Endothelial cell of umbilical vein (primary cell): ENCODE data around the gene PRKCZ. TPM values are rescaled to one million over a fixed set of nuclear protein-coding genes. Genes with fewer than 3 reads are reported as not detected.

Experiments
- BruUV-seq: library from RNA; stranded (reverse); fragments of 400-500 nt; replicated peaks from 2 replicates; lab custom pipeline; 2021; lab: Mats Ljungman, UMichigan
- CTCF ChIA-PET: fragments of 300-600, 350-600 bp; sonication (Branson Sonifier 250); formaldehyde crosslinking; loops from one replicate; lab custom pipeline; 2021; ENCODE audit warnings: antibody characterized with exemption, inconsistent platforms; lab: Charles Lee
- POLR2A ChIA-PET: fragments of 300-600, 350-600 bp; sonication (Branson Sonifier 250); formaldehyde crosslinking; loops from one replicate; lab custom pipeline; 2021; ENCODE audit warnings: antibody characterized with exemption, inconsistent platforms; lab: Charles Lee
- DNase-seq: peaks from one replicate; pipeline ENCODE4 v3.0.0-alpha.2; 2011; ENCODE audit warnings: low read depth, low spot score
- FAIRE-seq: peaks from 2 replicates; lab custom pipeline; 2011; peaks lifted over from hg19 to GRCh38; lab: Jason Lieb, UNC
- H2AFZ ChIP-seq: 2 replicates; pipeline ENCODE4 v1.6.0; 2012; ENCODE audit warnings: low read depth, low read length, control low read depth, inconsistent platforms
- H3K27ac ChIP-seq: 2 replicates; pipeline ENCODE4 v1.5.1; 2011; ENCODE audit warnings: low read depth, mild to moderate bottlenecking, control low read depth, low read length, moderate library complexity; ENCODE audit not compliant: insufficient read depth
- H3K27me3 ChIP-seq, 2 experiments: 2 replicates each; pipeline versions ENCODE4 v1.6.0 to v1.6.1; 2011; ENCODE audit warnings: low read length in 2 of 2, mixed read lengths in 1 of 2; ENCODE audit not compliant: control insufficient read depth in 2 of 2, insufficient read depth in 2 of 2
- H3K36me3 ChIP-seq, 2 experiments: 2 replicates in 1 of 2; 3 replicates in 1 of 2; pipeline ENCODE4 v1.5.1; 2011; ENCODE audit warnings: low read length in 2 of 2, mild to moderate bottlenecking in 1 of 2, moderate library complexity in 1 of 2; ENCODE audit not compliant: control insufficient read depth in 2 of 2, insufficient read depth in 2 of 2; ENCODE audit errors: extremely low read depth in 1 of 2
- H3K4me1 ChIP-seq: 3 replicates; pipeline ENCODE4 v1.5.1; 2011; ENCODE audit warnings: mild to moderate bottlenecking, low read length; ENCODE audit not compliant: control insufficient read depth, insufficient read depth; ENCODE audit errors: extremely low read depth
- H3K4me2 ChIP-seq: 2 replicates; pipeline ENCODE4 v1.6.1; 2011; ENCODE audit warnings: low read length, control low read depth, mixed read lengths; ENCODE audit not compliant: insufficient read depth
- H3K4me3 ChIP-seq, 3 experiments: fragments of 200-600 bp in 1 of 3; sonication (generic), shearing (Covaris generic) in 1 of 3; replicated peaks in 1 of 3; 2 replicates each; pipeline ENCODE4 v1.5.1; 2011 to 2016; ENCODE audit warnings: control low read depth in 3 of 3, low read length in 3 of 3, mild to moderate bottlenecking in 2 of 3, inconsistent platforms in 1 of 3, low read depth in 1 of 3, moderate library complexity in 1 of 3; ENCODE audit not compliant: insufficient read depth in 1 of 3
- H3K79me2 ChIP-seq: 2 replicates; pipeline ENCODE4 v1.6.0; 2012; ENCODE audit warnings: low read length, inconsistent platforms; ENCODE audit not compliant: control insufficient read depth, insufficient read depth
- H3K9ac ChIP-seq: replicated peaks from 2 replicates; pipeline ENCODE3; 2011; ENCODE audit warnings: low read length, control low read depth; ENCODE audit not compliant: insufficient read depth; ENCODE audit errors: extremely low read depth
- H3K9me1 ChIP-seq: replicated peaks from 3 replicates; pipeline ENCODE4 v1.6.0; 2011; ENCODE audit warnings: mild to moderate bottlenecking, low read length; ENCODE audit not compliant: control insufficient read depth, insufficient read depth; ENCODE audit errors: extremely low read depth
- H3K9me3 ChIP-seq: replicated peaks from 2 replicates; pipeline ENCODE4 v1.5.1; 2012; ENCODE audit warnings: low read length, inconsistent platforms; ENCODE audit not compliant: control insufficient read depth, insufficient read depth
- H4K20me1 ChIP-seq: replicated peaks from 2 replicates; pipeline ENCODE3; 2011; ENCODE audit warnings: mild to moderate bottlenecking, low read length; ENCODE audit not compliant: control insufficient read depth, insufficient read depth; ENCODE audit errors: extremely low read depth
- CTCF ChIP-seq, 2 donors: IDR thresholded peaks; 1 replicate in 1 of 2; 2 replicates in 1 of 2; pipeline ENCODE4 v1.5.1; 2011; ENCODE audit warnings: low read length in 2 of 2, mild to moderate bottlenecking in 2 of 2, moderate library complexity in 2 of 2, control low read depth in 1 of 2, inconsistent platforms in 1 of 2, low read depth in 1 of 2; ENCODE audit not compliant: insufficient read depth in 1 of 2; ENCODE audit errors: extremely low read depth in 1 of 2
- EZH2 ChIP-seq: IDR thresholded peaks from 2 replicates; pipeline ENCODE4 v1.6.1; 2012; ENCODE audit warnings: borderline replicate concordance, low read depth, mild to moderate bottlenecking, moderate library complexity, low read length, inconsistent platforms; ENCODE audit not compliant: severe bottlenecking
- FOS ChIP-seq: IDR thresholded peaks from 2 replicates; pipeline ENCODE4 v1.6.1; 2011; ENCODE audit warnings: mild to moderate bottlenecking, low read length, moderate library complexity, borderline replicate concordance; ENCODE audit not compliant: insufficient read depth
- GATA2 ChIP-seq: IDR thresholded peaks from 2 replicates; pipeline ENCODE4 v1.7.0; 2011; ENCODE audit warnings: low read depth, mild to moderate bottlenecking, moderate library complexity, mixed read lengths, low read length; ENCODE audit not compliant: insufficient read length, insufficient read depth
- JUN ChIP-seq: IDR thresholded peaks from 2 replicates; pipeline ENCODE4 v1.6.1; 2011; ENCODE audit warnings: borderline replicate concordance, low read depth; ENCODE audit not compliant: insufficient read length, insufficient read depth
- MAX ChIP-seq: IDR thresholded peaks from 2 replicates; pipeline ENCODE4 v1.6.1; 2011; ENCODE audit not compliant: insufficient read depth, insufficient read length
- MYC ChIP-seq: IDR thresholded peaks from one replicate; pipeline ENCODE4 v1.6.1; 2011; ENCODE audit warnings: mild to moderate bottlenecking, low read depth, low read length
- POLR2A ChIP-seq: IDR thresholded peaks from 2 replicates; pipeline ENCODE4 v1.6.1; 2012; ENCODE audit warnings: low read depth, mild to moderate bottlenecking, control low read depth, low read length
- POLR2AphosphoS5 ChIP-seq: IDR thresholded peaks from 2 replicates; pipeline ENCODE4 v1.6.1; 2012; ENCODE audit warnings: low read depth, mild to moderate bottlenecking, control low read depth, low read length, moderate library complexity; ENCODE audit not compliant: insufficient read depth
- dilution Hi-C: fragments of 300-500 bp; cut with MboI; formaldehyde crosslinking; loops from one replicate; pipeline ENCODE4 v1.15.0; 2019; ENCODE audit warnings: low sequenced_read_pairs; ENCODE audit not compliant: extremely low pct_ligation_motif_present
- intact Hi-C: fragments of 100-400 bp; cut with micrococcal nuclease; formaldehyde crosslinking; loops from one replicate; pipeline ENCODE4 v1.10.0; 2022
- polyA plus RNA-seq, 4 experiments: library from polyadenylated mRNA; depleted of rRNA in 3 of 4; stranded (reverse) in 3 of 4; unstranded in 1 of 4; fragments of >200 nt; gene quantifications; 2 replicates each; pipeline versions ENCODE4 v1.2.1 to v1.2.3, GENCODE V29; 2011 to 2012; ENCODE audit warnings: missing spikeins in 1 of 4
- total RNA-seq: library from RNA; stranded (reverse); gene quantifications from 2 replicates; pipeline ENCODE4 v1.2.3, GENCODE V29; 2021

Gene PRKCZ
- total and polyA plus RNA-seq, 2 donors (not counting 3 experiments of a cell fraction or from before 2014, with no cell fraction given) = 0.22 to 1.7 TPM

- BruUV-seq = no TSS peak
- H4K20me1 ChIP-seq = no peaks in the 10 kb centered on the region
- no peak for FAIRE-seq
- no peaks in the 10 kb centered on the region for H3K36me3 ChIP-seq
- CTCF ChIA-PET = interaction anchor here (12.3 kb wide), 1 partner anchor 182 kb away, joined by 631 read pairs; no protein-coding TSS in a partner anchor
- H3K27ac ChIP-seq = no peak overlapping the region
- no peak for DNase-seq
- TF ChIP-seq MAX = no peak
- no peak for TF ChIP-seq EZH2
- TF ChIP-seq POLR2AphosphoS5 = no peak
- no peak for TF ChIP-seq JUN
- no peak for TF ChIP-seq FOS
- TF ChIP-seq MYC = no peak
- TF ChIP-seq POLR2A = no peak
- no peak for TF ChIP-seq CTCF (IDR thresholded peaks at IDR 0.05; ENCODE audit: extremely low read depth in 1 of 2, insufficient read depth in 1 of 2, low read depth in 1 of 2, low read length in 2 of 2)
- TF ChIP-seq GATA2 = no peak
- POLR2A ChIA-PET = no interaction called here
- no peaks in the 10 kb centered on the region for H3K9me3 ChIP-seq
- H2AFZ ChIP-seq = no peak overlapping the region
- intact Hi-C loops (no loop called here), dilution Hi-C loops (no loop called here)
- H3K9ac ChIP-seq = no peak overlapping the region
- H3K79me2 ChIP-seq = no peaks in the 10 kb centered on the region
- no peak overlapping the region for H3K4me3 ChIP-seq
- no peak overlapping the region for H3K4me2 ChIP-seq
- H3K9me1 ChIP-seq = no peaks in the 10 kb centered on the region
- no peaks in the 10 kb centered on the region for H3K27me3 ChIP-seq
- H3K4me1 ChIP-seq = peaks cover 16% of the 10 kb centered on the region
Measured at GRCh38 chr1:2201062-2201461, 150.9 kb downstream of the PRKCZ start.
